ENCODE results near the gene RASSF5. TPM values are rescaled to one million over a fixed set of nuclear protein-coding genes. Genes with fewer than 3 reads are reported as not detected.
"Not testable (repeated sequence)": the region's sequence is repeated elsewhere in the genome, so short reads cannot be mapped to it uniquely, and the experiment has no call there.

Gene RASSF5
- polyA plus RNA-seq, 12 donors, result 4.8 to 14.7 (median 7.7) TPM; not detected in 1

DNA sequence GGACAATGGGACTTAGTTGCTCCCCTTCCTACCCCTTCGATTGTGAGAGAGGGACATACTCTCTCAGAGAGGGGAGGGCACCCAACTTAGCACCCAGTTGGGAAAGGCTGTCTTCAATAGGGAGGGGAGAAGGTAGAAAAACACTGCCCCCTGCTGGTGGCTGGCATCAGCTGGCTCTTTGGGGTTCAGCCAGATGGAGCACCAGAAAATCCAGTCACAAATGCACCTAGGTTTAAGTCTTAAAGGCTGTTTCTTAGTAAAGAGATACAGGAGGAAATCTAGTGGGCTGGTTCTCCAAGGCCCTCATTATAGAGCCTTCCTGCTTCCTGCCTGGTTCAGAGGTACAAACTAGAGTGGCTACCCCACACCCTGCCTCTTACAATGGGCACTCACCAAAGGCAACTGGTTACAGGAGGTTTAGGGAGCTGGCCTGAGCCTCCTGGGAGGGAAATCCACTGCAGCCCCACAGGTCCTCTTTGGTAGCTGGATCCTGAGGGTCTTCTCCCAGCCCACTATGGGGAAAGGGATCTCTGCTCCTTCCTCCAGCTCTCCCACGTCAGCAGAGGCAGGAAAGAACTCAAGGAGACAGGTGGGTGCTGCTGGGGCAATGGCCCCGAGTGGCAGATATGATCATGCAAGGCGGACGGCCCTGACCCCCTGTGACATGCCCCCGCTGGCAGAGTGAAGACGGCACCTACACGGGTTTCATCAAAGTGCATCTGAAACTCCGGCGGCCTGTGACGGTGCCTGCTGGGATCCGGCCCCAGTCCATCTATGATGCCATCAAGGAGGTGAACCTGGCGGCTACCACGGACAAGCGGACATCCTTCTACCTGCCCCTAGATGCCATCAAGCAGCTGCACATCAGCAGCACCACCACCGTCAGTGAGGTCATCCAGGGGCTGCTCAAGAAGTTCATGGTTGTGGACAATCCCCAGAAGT, 76.6 kb downstream of the RASSF5 start:
- DNase-seq, result peak; percentile 74

DNA sequence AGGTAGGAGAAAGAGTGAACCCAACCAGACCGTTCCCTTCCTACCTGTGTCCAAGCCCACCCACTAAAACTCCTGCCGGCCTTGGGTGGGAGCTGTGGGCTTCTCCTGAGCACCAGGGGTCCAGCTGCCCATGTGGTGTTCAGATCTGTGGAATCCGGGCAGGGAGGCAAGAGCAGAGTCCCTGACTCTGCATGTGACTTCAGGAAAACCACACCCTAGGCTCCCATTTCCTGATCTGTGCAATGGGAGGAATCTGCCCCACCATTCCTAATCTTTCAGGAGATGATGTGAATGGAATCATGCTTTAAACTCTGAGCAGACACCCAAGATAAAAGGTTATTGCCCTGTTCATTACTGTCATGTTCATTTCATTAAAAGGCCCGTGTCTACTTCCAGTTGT, 77.4 kb downstream of the RASSF5 start:
- no peak for DNase-seq

DNA sequence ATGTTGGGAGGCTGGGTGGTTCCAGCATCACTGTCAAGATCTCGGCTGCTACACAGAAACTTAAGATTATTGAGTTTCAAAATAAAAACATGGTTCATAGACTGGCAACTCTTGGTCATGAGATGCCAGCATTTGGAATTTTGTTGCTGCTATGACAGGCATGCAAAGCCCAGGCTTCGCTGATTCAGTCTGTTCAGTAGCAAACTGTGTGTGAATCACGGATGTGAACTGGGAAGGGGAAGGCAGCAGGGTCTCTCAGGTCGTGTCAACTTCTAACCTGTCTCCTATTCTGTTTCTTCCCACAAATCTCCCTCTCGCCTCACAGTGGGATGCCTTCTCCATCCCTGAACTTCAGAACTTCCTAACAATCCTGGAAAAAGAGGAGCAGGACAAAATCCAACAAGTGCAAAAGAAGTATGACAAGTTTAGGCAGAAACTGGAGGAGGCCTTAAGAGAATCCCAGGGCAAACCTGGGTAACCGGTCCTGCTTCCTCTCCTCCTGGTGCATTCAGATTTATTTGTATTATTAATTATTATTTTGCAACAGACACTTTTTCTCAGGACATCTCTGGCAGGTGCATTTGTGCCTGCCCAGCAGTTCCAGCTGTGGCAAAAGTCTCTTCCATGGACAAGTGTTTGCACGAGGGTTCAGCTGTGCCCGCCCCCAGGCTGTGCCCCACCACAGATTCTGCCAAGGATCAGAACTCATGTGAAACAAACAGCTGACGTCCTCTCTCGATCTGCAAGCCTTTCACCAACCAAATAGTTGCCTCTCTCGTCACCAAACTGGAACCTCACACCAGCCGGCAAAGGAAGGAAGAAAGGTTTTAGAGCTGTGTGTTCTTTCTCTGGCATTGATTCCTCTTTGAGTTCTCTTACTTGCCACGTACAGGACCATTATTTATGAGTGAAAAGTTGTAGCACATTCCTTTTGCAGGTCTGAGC, 79.4 kb downstream of the RASSF5 start:
- DNase-seq, result no peak

DNA sequence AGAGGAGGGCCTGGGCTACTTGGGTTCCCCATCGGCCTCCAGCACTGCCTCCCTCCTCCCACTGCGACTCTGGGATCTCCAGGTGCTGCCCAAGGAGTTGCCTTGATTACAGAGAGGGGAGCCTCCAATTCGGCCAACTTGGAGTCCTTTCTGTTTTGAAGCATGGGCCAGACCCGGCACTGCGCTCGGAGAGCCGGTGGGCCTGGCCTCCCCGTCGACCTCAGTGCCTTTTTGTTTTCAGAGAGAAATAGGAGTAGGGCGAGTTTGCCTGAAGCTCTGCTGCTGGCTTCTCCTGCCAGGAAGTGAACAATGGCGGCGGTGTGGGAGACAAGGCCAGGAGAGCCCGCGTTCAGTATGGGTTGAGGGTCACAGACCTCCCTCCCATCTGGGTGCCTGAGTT, 80.6 kb downstream of the RASSF5 start:
- no peak for DNase-seq

DNA sequence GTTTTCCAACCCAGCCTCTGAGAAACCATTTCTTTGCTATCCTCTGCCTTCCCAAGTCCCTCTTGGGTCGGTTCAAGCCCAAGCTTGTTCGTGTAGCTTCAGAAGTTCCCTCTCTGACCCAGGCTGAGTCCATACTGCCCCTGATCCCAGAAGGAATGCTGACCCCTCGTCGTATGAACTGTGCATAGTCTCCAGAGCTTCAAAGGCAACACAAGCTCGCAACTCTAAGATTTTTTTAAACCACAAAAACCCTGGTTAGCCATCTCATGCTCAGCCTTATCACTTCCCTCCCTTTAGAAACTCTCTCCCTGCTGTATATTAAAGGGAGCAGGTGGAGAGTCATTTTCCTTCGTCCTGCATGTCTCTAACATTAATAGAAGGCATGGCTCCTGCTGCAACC, 81.2 kb downstream of the RASSF5 start:
- DNase-seq, result no peak

DNA sequence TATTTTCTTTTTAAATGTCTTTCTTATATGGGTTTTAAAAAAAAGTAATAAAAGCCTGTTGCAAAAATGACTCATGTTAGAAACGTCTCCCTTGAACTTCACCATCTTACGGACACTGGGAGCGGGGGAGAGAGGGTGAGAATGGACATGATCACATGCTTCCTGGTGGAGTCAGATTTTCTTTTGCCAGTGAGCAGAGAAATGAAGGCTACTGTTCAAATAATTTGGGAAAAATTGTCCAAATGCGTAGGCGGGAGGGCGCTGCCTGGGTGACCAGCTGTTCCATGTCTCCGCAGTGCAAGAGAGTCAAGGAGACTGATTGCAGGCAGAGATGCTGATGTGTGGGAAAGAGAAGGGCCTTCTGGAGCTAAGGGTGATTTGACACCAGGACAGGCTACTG, 81.9 kb downstream of the RASSF5 start:
- DNase-seq, result no peak

DNA sequence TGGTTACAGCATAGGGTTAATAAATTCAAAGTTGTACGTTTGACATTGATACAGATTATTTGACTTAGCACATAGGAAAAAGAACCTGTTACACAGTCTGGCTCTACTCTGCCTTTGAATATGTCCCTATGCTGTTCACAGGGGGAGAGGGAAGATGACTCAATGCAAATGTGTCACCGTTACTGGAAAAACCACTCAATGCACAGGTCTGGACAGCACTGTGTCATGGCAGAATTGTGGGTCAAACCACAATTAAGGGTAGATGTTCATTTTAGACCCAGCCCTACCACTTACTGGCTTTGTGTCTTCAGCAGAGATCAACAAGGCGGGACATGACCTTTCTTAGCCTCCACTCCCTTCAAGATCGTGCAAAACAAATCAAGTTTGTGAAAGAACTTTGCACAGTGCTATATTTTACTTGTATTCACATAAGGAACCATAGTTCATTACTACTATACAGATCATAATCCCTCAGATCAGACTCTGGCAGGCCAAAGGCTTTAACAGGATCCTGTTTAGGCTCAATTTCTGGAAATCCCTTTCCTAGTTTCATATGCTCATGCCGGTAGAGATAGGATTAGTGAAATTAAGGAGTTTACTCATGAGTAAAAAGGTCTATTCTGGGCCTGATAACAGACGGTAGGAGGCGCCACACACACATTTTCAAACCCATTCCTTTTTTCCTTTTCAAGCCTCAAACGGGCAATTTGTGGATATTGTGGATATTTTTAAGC, 82.9 kb downstream of the RASSF5 start:
- DNase-seq, result no peak

DNA sequence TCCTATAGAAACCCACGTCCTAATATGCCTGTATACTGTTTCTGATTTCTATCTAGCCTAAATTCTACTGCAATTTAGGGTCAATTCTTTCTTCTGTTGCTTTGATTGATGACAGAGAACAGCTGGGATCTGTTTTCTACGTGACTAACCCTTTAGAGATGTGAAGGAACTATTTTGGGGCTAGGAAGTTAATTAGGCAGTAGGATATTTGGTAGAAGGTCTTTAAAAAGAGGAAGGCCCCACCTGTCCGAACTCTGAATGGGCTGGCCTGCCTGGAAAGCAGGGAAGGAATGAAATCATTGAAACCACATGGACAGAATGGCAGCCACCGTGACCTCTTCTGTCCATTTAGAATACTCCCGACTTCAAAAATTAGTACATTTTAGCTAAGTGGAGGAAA, 83.9 kb downstream of the RASSF5 start:
- DNase-seq, result no peak

DNA sequence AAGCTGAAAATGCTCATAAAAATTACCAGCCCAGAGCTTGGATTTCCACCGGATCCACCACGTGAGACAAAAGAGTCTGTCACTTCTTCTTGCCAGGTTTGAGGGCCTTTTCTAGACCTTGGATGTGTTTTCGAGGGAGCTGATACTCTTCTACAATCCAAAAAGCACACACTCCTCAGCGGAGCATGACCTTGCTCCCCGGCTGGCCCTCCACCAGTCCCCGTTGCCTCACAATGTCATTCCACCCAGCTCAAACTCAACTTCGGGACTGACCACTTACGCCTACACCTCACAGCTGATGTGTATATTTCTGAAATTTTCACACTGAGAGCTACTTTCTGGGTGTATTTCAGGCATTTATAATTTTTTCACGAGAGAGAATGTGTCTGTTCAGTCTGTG, 84.4 kb downstream of the RASSF5 start:
- DNase-seq, result no peak

DNA sequence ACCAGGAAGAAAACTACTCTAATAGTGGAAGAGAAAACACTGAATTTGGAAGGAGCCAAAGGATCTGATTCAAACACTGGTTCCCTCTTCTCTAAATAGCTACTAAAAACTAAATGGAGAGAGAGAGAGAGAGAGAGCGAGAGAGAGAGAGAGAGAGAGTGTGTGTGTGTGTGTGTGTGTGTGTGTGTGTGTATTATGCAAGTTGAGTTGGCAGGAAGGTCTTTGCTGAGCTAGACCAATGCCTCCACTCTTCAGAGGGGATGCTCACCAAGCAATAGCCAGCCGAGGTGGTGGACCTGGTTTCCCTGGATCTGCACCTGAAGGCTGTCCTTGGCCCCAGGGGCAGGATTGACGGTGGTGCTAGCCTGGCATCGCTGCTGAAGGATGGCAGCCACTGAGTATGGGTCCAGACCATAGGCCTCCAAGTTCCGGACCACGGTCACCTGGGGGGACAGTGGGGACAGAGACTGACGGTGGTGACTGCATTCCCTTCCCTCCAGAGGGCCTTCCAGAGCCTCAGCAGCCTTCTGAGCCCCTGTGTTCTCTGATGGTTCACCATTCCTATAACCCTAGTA, 86.1 kb downstream of the RASSF5 start:
- no peak for DNase-seq

DNA sequence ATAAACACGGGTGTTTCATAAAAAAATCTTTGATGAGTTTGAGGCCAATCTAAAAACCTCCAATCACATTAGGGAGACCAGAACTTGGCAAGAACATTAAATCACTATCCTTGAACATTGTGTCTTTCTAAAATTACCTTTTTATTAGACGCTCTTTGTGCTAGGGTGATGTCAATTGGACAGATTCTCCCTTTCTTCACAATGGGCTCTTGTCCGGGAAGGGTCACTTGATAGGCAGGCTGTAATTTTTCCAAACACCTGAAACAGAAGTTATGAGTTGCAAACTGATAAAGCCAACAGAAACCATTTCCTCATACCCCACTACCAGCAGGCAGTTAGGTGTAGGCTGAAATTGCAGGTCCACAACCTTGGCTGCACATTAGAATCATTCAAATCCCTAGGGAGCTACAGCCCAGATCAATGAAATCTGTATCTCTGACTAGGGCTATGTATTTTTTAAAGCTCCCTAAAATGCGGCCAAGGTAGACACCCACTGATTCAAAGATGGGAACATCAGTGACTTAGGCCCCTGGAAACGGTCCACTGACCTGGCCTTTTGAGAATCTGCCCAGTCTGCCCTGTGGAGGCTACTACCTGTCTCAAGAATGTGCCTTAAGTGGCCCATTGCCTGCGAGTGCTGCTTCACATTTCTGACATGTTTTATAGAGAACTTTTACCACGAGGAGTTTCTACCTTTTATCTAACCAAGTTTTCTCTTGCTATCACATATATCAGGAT, 88.4 kb downstream of the RASSF5 start:
- no peak for DNase-seq

DNA sequence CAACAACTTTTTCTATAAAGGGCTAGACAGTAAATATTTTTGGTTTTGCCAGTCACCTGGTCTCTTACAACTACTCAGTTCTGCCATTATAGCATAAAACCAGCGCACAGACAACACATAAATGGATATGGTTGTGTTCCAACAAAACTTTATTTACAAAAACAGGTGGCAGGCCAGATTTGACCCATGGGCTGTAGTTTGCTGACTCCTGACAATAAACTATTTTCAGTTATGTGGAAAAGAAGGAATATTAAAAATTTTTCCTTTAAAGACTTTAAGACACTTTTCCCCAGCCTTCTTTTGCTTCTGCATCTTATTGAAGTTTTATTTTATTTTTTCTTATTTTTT, 89.0 kb downstream of the RASSF5 start:
- DNase-seq, result no peak

DNA sequence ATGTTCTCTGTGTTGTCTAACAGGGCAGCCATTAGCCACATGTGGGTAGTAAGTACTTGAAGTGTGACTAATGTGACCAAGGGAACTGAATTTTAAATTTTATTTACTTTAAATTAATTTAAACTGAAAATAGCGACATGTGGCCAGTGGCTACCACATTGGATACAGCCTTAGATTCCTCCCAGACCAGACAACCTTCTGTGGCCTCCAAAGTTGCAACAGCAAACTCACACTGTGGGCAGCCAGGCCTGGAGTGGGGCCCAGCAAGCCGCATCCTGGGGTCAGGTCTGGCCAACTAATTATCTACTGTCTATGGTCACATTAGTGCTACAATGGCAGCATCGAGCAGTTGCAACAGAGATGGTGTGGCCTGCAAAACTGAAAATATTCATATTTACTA, 93.2 kb downstream of the RASSF5 start:
- DNase-seq, result no peak

DNA sequence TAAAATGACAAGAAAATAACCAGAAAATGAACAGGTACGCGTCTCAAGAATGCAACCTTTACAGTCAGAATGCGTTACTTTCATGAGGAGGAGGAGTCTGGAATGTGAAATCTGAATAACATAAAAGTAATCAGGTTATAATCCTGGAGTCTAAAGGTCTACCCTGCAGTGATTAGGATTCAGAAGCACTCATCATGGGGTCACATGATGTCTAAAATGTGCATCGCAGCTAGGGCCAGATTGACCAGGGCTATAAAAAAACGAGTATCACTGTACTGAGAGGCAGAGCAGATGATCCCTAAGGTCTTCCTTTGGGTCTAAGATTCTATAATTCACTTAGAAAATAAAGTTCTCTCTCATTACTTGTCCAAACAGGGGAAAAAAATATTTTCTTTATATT, 97.5 kb downstream of the RASSF5 start:
- no peak for DNase-seq

DNA sequence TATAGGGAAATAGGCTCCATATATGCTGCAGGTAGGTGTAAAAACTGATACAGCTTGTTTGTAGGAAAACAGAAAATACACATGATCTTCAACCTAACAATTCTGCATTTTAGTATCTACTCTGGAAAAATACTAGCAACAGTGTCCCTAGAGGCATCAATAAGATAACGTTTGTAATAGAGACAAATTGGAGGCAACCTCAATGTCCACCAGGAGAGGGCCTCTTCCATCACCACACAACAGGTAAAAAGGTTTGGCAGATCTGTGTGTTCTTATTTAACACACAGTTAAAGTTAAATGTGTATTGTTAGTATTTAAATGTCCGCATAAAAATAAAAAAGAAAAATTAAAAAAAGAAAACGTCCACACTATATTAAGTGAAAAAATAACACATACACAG, 99.5 kb downstream of the RASSF5 start:
- no peak for DNase-seq

DNA sequence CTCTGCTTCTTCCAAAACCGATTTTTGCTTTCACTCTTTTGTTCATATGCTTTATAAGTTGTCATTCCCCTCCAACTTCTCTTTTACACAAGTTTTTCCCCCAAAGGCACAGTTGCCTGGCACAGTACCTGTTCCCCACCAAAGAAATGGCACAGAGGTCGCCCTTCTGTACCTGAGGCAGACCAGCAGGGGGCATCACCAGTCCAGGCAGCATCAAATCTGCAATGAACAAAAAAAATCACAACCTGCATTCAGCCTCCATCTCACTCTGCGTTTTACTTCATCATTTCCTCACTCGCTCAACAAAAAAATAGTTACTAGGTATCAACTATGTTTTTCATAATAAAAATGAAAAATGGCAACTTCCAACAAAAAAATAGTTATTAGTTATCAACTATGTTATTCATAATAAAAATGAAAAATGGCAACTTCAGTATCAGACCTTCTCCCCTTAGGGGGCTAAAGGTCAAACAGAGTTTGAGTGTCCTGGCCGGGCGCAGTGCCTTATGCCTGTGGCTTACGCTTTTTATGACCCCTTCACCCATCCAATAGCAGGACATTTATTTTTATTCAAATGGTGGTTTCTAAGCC, 100.9 kb downstream of the RASSF5 start:
- no peak for DNase-seq

DNA sequence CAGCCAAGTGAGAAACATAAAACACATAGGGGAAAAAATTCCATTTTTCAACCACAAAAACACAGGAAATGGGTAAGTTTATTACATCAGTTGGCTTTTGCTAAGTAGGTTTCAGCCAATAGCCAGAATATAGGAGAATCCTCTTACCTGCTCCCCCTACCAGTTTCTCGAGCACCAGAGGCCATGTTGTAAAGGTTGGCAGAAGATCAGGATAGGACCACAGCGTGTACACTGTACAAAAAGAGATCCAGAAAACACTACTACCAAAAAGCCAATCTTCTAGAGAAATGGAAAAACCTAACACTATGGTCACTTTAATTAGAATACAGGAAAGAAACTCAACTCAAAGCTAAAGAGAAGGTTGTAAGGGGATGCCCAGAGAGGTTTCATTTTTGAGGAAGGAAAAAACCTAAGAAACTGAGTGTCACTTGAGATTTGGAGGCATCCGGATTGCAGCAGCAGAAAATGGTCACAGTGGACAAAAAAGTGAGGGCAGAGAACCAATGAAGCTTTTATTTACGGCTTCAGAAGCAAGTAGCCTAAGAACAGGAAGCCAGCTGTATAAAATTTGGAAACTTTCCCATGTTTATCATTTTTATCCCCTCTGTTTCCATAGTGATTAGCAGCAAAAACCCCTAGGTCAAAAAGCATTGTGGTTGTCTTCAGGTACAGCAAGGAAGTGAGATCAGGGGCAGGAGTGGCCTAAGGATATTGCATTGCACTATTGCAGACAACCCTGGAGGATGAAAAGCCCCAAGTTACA, 102.1 kb downstream of the RASSF5 start:
- no peak for DNase-seq

DNA sequence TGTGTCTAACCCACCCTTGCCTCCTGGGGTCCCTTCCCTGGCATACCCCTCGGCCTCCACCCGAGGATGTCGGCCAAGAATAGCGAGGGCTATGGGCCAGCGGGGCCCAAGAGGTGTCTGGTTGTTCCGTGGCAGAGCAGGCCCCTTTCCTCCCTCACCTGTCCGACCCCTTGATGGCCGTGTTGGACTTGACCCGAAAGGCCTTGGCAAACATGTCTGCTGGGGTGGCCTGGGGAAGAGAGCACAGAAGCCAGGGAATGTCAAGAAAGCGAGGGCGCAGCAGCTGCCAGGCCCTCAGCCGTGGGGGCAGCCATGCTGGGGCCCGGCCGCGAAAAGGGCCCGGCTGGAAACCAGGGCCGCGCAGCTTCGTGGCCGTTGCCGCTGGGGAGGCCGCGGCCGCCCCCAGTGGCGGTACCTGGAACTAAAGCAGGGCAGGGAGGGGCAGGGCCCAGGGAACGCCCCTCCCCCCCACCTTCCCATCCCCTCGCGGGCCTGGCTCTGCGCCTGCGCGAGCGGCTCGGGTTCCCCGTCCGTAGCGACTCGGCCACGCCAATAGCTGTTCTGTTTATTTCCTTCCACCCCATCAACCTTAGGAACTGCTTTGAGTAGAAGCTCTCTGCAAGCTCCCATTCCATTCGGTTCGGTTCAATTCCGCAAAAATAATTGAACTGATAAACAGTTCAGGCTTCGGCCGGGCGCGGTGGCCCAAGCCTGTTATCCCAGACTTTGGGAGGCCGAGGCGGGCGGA, 105.0 kb downstream of the RASSF5 start, which contains the start of gene EIF2D:
TSS of gene EIF2D (minus strand) at position 337 of the 748 bp plus-strand sequence. CDS start at position 214, 123 bp downstream.
- DNase-seq, result peak; percentile 97

DNA sequence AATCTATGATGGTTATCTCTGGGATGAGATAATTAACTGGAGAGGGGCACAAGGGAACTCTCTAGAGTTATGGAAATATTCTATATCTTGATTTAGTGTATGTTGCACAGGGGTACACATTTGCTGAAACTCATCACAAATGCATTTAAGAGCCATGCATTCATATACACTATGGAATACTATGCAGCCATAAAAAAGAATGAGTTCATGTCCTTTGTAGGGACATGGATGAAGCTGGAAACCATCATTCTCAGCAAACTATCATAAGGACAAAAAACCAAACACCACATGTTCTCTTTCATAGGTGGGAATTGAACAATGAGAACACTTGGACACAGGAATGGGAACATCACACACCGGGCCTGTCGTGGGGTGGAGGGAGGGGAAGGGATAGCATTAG, 119.1 kb downstream of the RASSF5 start:
- DNase-seq, result not testable (repeated sequence)

All from muscle of arm (tissue), 12 donors.